ENCODE results near the gene CHRNB4. TPM values are rescaled to one million over a fixed set of nuclear protein-coding genes. Genes with fewer than 3 reads are reported as not detected.

CHRNB4 gene
- total RNA-seq, 1 donor from 2014 or later, result not detected

DNA sequence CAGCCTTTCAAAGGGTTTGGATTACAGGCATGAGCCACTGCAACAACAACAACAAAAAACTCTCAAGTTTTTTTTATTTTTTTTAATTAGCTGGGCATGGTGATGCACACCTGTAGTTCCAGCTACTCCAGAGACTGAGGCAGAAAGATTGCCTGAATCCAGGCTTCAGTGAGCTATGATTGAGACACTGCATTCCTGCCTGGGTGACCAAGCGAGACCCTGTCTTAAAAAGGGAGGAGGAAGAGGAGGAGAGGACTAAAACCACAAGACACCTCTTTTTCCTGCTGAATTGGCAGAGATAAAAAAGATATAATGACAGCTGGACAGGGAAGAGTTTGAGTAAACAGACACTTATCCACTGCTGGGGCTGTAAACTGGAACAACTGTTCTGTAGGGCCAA is 22.7 kb upstream of the CHRNB4 start:
- Mint-ChIP-seq H3K27me3 (peaks cover 8% of the 10 kb centered on the region), H3K9me3 (no peaks in the 10 kb centered on the region), H3K27ac (no peak overlapping the region), H3K4me1 (no peaks in the 10 kb centered on the region), H3K36me3 (ENCODE audit: low read depth) (no peaks in the 10 kb centered on the region), H3K4me3 (no peak overlapping the region)
- POLR2A ChIA-PET, result no interaction called here
- no peak for DNase-seq
- CTCF ChIA-PET, result no interaction called here
- no peak for ATAC-seq (ENCODE audit: low read depth)
- TF ChIP-seq, protein P1, sequence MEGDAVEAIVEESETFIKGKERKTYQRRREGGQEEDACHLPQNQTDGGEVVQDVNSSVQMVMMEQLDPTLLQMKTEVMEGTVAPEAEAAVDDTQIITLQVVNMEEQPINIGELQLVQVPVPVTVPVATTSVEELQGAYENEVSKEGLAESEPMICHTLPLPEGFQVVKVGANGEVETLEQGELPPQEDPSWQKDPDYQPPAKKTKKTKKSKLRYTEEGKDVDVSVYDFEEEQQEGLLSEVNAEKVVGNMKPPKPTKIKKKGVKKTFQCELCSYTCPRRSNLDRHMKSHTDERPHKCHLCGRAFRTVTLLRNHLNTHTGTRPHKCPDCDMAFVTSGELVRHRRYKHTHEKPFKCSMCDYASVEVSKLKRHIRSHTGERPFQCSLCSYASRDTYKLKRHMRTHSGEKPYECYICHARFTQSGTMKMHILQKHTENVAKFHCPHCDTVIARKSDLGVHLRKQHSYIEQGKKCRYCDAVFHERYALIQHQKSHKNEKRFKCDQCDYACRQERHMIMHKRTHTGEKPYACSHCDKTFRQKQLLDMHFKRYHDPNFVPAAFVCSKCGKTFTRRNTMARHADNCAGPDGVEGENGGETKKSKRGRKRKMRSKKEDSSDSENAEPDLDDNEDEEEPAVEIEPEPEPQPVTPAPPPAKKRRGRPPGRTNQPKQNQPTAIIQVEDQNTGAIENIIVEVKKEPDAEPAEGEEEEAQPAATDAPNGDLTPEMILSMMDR (IDR thresholded peaks at IDR 0.05), result no peak
- intact Hi-C loops (cut with micrococcal nuclease), result no loop called here

DNA sequence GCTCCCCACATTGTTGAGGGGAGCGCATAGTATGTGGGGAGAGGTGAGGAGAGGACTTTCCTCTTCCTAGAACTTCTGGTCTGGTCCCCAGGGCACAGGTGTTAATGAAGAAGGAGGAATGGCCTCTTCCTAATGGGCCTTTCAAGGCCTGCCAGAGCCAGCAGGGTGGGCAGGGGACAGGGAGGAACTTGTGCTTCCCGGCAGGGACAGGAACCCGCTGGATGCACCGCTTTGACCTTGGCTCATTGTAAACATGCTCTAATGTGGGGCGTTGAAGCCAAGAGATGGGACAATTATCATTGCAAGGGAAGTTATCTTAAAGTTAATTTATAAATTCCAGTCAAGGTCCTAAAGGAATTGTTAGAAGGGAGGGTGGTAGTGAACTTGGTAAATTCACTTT is 21.0 kb upstream of the CHRNB4 start:
- Mint-ChIP-seq H3K27me3 (no peaks in the 10 kb centered on the region), H3K27ac (no peak overlapping the region), H3K4me1 (no peaks in the 10 kb centered on the region), H3K9me3 (no peaks in the 10 kb centered on the region), H3K4me3 (no peak overlapping the region), H3K36me3 (ENCODE audit: low read depth) (no peaks in the 10 kb centered on the region)
- intact Hi-C loops (cut with micrococcal nuclease), result no loop called here
- CTCF ChIA-PET, result no interaction called here
- POLR2A ChIA-PET, result no interaction called here
- DNase-seq (no peak), ATAC-seq (ENCODE audit: low read depth) (no peak)
- TF ChIP-seq, protein P1 (IDR thresholded peaks at IDR 0.05), result no peak

DNA sequence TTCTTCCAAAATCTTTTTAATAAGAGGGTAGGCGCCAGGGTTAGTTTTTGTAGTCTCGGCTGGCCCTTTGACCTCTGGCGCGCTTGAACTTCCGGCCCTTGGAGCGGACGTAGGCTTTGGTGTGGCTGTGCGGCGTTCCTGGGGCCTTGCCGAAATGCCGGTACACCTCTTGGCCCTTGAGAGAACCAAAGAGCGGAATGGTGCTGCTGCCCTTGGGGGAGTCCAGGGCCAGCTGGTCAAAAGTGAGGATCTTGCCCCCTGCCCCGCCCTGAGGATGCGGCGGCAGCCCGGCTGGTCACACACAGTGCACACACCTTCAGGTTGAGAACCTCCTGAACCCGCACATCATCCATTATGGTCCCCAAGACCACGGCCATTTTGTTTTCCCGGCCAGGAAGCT is 20.0 kb upstream of the CHRNB4 start:
- Mint-ChIP-seq H3K36me3 (ENCODE audit: low read depth) (no peaks in the 10 kb centered on the region), H3K27me3 (no peaks in the 10 kb centered on the region), H3K4me3 (no peak overlapping the region), H3K27ac (no peak overlapping the region), H3K9me3 (no peaks in the 10 kb centered on the region), H3K4me1 (no peaks in the 10 kb centered on the region)
- no peak for DNase-seq
- ATAC-seq (ENCODE audit: low read depth), result no peak
- intact Hi-C loops (cut with micrococcal nuclease), result no loop called here
- ChIA-PET CTCF (no interaction called here), POLR2A (no interaction called here)
- TF ChIP-seq, protein P1 (IDR thresholded peaks at IDR 0.05), result no peak

DNA sequence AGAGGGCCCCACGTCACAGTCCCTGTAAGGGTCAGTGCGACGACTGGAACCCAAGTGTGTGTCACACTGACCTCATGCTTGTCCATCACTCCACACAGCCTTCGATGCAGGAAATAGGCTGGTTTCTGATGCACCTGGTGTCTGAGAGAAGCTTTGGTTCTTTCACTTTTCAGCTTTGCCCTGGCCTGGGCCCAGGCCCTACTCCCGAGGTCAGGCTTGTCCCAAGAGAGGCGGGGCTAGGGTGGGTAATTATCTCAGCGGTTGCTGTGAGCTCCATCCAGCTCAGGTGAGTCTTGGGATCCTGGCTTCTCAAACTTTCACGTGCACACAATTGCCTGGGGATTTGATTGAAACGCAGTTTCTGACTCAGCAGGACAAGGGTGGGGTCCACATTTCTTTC is 19.6 kb upstream of the CHRNB4 start:
- H3K4me3 Mint-ChIP-seq, result no peak overlapping the region
- ChIA-PET POLR2A (no interaction called here), CTCF (no interaction called here)
- H3K27me3 Mint-ChIP-seq, result no peaks in the 10 kb centered on the region
- no peaks in the 10 kb centered on the region for H3K4me1 Mint-ChIP-seq
- ATAC-seq (ENCODE audit: low read depth) (no peak), DNase-seq (no peak)
- TF ChIP-seq, protein P1 (IDR thresholded peaks at IDR 0.05), result no peak
- intact Hi-C loops (cut with micrococcal nuclease), result no loop called here
- H3K36me3 Mint-ChIP-seq (ENCODE audit: low read depth), result no peaks in the 10 kb centered on the region
- no peak overlapping the region for H3K27ac Mint-ChIP-seq
- H3K9me3 Mint-ChIP-seq, result no peaks in the 10 kb centered on the region

DNA sequence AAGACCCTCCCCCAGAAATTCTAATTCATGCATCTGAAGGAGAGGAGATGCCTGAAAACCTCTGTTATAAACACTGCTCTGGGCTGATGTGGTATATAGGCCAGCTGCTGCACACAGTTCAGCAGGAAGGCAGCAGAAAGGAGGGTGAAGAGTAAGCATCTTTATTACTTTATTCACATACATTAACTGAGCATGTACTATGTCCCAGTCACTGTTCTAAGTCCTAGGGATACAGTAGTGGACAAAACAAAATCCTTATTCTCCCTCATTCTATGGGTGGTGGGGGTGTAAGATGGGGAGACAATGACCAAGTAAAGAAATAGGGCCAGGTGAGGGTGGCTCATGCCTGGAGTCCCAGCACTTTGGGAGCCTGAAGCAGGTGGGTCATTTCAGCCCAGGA is 17.8 kb upstream of the CHRNB4 start:
- H3K9me3 Mint-ChIP-seq, result no peaks in the 10 kb centered on the region
- ChIA-PET CTCF (no interaction called here), POLR2A (no interaction called here)
- ATAC-seq (ENCODE audit: low read depth) (no peak), DNase-seq (no peak)
- H3K4me1 Mint-ChIP-seq, result no peaks in the 10 kb centered on the region
- H3K36me3 Mint-ChIP-seq (ENCODE audit: low read depth), result no peaks in the 10 kb centered on the region
- no peak overlapping the region for H3K4me3 Mint-ChIP-seq
- no peak overlapping the region for H3K27ac Mint-ChIP-seq
- intact Hi-C loops (cut with micrococcal nuclease), result no loop called here
- peaks cover 5% of the 10 kb centered on the region for H3K27me3 Mint-ChIP-seq
- TF ChIP-seq, protein P1 (IDR thresholded peaks at IDR 0.05), result no peak
